HG02943 (cell line): Measurements from ENCODE around the gene SLIT3.

Experiments used
- ATAC-seq: cut with Tn5 transposase; IDR thresholded peaks from one replicate; pipeline ENCODE4 v1.9.1; 2021; ENCODE audit warnings: mild to moderate bottlenecking, low read depth, moderate library complexity; ENCODE audit not compliant: unreplicated experiment

SLIT3 gene

DNA sequence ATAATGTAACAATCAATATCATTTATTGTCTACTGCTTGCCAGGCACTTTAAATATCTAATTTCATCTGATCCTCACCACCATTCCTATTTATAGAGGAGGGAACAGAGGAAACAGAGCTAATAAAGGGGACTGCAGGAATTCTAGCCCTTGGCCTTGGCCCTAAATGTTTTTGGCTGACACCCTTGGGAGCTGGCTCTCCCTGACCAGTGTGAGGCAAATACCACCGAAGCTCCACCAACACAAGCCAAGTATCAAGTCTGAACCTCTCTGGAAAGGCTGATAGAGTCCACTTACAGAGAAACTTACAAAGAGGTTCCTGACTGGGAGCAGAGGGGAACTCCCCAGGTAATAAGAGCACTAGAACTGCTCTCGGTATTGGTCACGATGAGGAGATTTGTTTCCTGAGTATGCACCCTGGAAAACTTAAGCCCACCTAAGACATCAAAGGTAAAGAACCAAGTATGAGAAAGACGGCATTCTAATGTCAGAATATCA is 478.6 kb downstream of the SLIT3 start:
- ATAC-seq, result no peak

DNA sequence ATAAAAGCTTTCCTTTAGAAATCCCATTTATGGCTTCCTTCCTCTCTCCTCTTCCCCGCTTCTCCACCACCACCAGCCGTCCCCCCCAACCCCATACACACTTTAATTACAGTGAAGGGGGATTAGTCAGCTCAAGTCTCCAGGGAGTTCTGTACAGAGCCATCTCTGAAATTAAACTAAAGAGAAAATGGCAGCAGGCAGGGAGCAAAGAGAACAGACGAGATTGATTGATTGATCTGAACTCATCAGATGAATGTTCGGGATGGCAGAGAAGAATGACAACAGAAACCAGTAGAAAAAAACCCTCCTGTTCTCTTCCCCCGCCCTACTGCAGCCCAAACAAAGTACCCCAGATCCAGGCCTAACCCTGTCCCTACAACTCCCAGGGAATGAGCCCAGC is 480.1 kb downstream of the SLIT3 start:
- ATAC-seq, result no peak

DNA sequence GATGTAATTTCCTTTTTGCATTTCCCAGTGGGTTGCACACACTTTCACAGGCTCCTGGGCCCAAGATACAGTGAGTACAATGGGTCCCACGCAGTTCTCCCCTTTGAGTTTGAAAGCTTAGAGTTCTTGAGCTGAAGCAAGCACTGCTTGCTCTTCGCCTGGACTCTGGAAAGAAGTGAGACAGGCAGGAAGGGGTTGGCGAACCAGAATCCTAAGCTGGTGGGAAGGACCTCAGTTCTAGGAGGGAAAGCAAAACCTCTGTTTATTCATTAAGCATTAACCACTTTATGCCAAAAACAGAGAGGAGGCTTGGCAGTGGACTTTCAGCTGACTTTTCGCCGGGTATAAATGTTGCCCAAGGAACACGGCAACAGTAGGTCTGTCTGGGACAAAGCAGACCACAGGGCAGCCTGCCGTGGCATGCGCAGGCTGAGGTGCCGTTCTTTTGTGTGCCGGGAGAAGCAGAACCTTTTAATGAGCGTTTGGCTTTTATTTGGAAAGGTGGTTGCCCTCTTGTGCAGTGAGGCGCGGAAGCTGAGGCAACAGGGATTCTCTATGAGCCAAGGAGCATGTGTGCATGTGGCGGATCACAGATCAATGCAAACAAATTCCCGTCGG is 481.8 kb downstream of the SLIT3 start:
- no peak for ATAC-seq

DNA sequence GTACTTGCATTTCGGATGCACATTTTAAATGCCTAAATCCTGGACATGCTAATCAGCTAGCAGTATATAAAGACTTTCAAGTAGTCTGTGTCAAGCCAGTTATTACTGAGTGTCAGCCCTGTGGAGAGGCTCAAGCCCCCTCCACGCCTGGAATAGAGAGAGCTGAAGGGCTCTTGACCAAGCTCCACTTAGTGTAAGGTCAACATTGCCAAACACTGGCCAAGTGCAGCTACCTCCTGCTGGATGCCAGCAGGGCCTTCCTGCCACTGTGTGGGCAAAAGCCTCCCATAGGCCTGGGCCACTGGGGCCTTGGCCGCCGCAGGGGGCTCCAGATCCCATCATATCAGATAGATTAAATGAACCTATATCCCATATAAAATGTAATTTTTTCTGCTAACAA is 482.4 kb downstream of the SLIT3 start:
- ATAC-seq, result no peak

DNA sequence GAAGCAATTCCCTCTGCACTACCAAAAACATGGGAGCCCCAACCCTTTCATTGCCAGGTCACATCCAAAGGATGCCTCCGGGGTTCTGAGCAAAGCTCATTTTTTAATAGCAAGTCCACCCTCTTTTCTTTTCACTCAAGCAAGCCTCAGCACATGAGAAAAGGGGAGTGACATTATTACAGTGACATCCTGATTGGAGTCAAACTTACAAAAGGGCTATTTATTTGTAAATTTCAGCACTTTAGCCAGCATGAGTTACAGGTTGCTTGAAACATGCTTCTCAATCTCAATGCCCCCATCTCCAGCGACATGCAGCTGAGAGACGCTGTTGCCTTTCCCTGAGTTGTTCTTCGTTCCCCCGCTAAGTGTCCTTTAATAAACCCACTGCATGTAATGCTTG is 483.3 kb downstream of the SLIT3 start:
- ATAC-seq, result no peak

DNA sequence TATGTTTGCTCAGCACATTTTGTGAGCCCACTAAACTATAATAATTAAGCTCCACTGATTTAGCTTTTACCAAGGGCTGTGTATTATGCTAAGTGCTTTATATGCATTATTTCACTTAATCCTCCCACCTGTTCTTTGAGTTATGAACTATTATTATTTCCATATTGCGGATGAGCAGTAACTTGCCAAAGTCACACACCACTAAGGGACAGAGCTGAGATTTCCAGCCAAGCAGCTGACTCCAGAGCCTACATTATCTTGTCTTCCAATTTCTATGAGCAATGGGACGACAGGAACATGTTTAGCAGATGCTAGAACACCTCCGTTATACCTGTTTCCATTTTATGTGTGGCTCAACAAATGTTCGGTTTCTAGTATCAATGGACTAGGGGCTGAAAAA is 484.3 kb downstream of the SLIT3 start:
- no peak for ATAC-seq

DNA sequence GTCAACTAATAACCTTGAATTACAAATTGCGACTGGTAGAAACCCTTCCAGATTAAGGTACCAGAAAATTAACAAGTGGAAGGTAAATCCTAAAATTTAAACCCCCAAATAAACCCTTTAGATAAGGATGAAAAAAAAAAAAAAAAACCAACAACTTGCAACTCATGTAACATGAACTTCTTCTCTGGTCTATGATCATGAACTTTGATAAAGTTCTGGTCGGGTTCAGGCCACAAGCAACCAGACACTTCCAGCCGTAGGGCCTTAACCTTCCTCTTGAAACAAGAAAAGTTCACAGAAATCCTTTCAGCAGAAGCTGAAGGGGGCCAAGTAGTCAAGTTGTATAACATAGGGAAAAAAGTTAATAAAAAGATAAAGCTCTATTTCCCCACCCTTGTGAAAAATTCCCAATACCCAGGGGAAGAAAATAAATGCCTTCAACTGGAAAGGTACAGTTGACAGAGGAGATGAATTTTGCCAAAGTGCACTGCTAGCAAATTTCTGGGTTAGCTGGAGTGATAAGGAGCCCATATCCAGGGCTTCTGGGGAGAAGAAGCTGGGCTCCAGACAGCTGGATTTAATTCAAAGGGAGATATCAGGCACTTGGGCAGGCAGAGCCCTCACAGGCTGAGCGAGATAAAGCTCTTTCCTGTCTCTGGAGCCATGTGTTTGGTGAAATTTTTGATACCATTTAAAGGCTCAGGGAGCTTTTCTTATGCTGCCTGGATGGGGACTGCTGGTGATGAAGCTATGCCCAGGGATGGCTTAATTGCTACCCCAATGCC is 487.6 kb downstream of the SLIT3 start:
- ATAC-seq, result no peak

DNA sequence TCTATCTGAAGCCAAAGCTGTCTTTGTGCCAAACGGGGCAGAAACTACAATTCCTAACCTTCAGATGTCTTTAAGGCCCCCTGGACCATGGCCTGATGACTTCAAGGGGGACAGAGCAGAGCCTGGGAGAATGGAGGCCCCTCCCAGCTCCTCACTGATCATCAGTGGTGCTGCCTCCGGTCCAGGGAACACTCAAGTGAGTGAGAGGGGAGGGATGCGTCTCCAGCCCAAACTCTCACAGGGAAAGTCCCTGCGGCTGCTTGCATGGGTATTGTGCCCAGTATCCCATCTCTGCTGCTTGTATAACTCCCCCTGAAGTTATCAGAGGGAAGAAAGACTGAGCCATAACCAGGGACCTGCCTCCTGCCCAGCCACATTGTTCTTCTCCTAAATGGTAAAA is 490.3 kb downstream of the SLIT3 start:
- ATAC-seq, result no peak

DNA sequence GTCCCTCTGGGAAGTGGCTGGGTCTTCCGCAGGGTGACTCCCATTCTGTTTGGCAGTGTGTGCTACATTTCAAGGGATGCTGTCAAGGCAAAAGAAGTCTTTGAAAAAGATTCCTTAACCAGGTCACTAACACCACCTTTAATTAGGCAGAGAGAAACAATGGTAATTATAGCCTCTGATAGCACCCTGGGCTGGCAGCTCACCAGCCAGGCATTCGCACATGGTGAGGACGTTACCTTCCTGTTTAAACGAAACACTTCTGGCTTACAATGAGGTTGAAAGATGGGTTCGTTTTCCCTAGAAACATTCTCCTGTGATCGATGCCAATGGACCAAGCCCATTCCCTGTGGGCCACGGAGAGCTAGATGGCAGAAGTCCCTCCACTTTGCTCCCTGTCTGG is 491.7 kb downstream of the SLIT3 start:
- ATAC-seq, result no peak

DNA sequence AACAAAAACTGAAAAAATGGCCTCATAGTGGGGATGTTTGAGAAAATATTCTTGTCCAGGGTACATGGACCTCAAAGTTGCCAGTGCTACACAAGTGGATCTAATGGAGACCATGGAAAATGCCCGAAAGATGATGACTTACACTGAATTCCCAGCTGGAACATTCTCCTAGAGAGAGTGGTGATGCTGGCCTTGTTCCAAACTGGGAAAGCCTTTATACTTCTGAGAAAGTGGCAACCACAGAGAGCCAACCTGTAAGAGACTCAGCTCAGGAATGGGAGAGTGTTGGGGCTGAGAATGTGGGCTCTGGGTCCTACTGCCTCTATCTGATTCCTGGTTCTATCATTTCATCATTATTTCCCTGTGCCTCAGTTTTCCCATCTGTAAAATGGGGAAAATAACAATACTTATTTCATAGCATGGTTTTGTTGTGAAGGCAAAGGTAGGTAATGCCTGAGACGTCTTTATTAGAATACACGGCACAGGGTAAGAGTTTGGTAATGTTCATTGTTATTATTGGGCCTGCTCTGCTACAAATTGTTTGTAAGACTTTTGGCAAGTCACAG is 492.8 kb downstream of the SLIT3 start:
- no peak for ATAC-seq

DNA sequence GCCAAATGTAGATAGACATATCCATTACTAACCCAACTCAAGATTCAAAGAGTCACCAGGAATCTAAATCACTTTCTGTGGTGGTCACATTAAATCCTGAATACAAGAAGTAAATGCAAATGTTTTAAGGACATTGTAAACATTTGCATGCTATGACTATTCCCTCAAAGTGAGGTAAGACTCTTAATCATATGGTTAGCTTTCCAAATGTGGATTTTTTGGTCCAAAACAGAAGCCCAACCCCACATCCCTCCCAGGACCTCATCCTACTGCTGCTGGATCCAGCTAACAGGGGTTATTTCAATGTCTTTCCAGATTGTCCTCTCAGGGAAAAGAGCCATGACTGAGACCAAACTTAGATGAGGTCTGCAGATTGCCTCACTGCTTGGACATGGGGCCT is 493.7 kb downstream of the SLIT3 start:
- no peak for ATAC-seq

DNA sequence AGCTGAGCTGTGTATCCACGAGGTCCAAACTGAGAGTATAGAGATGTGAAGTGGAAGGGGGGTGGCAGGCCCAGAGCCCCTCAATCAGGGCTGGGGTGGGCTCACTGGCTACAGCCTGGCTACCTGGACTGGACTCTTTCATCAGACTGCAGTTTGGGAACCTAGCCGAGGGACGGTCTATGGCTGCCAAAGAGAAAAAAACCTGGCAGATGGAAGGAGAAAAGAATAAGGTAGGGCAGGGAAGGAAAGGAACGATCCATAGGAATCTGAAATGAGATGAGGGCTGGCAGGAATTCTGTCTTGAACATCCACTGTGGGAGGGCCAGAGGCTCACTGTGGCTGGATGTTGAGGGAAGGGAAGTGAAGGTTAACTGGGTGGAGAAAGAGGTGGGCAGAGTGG is 497.4 kb downstream of the SLIT3 start:
- ATAC-seq, result no peak

DNA sequence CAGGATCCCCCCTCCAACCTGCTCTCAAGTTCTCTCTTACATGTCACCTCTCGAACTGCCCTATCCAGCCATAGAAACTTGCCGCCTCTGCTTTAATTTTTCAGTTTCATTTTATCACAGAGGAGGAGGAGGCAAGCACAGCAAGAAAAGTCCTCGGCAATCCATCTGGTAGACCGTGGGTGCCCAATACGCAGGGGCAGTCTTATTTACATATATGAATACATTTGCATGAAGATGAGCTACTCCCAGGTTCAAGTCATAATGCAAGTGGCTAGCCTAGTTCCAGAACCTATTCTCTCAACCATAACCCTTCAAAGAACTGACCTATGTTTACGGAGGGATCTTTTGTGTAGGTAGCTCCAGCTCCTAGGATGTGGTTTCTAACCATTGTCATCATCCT is 498.6 kb downstream of the SLIT3 start:
- ATAC-seq, result no peak

DNA sequence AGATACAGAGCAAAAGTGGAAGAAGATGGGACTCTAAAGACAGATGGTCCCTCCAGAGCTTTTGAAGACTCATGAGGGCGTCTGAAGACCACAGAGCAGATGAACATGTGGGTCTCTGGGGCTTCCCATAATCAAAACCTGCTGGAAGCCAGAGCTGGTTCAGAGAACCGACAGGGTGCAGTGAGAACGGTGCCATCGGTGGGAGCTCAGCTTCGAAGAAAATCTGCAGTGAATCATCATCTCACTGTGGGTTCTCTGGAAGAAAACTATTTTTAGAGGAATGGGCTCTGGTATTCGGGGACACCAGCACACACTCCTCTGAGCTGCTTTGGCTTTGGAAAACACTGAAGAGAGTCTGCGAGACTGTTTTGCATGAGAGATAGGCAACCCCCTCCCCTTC is 499.4 kb downstream of the SLIT3 start:
- ATAC-seq, result no peak

DNA sequence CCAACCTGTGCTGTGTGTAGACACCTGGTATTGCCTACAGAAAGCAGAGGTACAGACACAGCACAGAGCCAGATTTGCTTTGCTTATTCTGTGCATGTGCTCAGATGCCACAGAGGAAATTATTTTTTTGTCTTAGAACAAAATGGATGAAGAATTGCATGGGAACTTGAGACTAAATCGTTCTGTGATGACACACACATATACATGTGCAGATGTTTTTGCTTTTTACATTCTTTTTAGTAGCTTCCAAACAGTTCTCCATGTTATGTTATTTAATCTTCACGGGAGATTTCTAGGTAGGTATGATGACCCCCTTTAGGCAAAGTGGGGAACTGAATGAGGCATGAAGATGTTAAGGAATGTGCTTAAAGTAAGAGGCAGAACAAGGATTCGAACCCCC is 500.2 kb downstream of the SLIT3 start:
- ATAC-seq, result no peak

DNA sequence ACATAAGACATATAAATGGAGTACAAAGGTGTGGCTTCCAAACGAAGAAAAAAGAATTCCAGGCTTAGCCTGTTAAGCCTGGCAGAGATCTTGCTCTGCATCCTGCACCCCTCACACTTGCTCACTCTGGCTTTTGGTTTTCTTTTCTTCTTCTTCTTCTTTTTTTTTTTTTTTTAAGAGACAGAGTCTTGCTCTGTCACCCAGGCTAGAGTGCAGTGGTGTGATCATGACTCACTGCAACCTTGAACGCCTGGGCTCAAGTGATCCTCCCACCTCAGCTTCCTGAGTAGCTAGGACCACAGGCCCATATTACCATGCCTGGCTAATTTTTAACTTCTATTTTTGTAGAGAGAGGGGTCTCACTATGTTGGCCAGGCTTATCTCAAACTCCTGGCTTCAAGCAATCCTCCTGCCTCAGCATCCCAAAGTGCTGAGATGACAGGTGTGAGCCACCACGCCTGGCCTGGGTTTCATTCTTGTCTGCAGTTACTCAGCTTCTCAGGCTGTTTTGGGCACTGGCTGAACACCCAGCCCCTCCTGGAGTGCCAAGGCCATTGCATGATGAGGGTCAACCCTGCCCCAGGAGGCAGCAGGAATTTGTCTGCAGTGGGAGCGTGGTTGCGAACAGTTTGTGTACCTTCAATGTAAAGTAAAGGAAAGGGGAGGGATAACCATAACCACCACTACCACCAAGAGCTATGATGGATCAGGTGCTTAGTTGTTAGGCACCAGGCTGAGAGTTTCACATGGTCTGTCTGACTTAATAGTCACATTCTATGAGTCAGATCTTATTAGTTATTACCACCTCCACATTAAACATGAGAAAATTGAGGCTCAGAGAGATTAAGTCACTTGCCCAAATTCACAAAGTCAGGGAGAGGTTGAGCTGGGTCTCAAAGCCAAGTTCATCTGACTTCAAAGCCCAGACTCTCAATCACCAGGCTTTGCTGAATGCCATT is 502.6 kb downstream of the SLIT3 start:
- no peak for ATAC-seq

DNA sequence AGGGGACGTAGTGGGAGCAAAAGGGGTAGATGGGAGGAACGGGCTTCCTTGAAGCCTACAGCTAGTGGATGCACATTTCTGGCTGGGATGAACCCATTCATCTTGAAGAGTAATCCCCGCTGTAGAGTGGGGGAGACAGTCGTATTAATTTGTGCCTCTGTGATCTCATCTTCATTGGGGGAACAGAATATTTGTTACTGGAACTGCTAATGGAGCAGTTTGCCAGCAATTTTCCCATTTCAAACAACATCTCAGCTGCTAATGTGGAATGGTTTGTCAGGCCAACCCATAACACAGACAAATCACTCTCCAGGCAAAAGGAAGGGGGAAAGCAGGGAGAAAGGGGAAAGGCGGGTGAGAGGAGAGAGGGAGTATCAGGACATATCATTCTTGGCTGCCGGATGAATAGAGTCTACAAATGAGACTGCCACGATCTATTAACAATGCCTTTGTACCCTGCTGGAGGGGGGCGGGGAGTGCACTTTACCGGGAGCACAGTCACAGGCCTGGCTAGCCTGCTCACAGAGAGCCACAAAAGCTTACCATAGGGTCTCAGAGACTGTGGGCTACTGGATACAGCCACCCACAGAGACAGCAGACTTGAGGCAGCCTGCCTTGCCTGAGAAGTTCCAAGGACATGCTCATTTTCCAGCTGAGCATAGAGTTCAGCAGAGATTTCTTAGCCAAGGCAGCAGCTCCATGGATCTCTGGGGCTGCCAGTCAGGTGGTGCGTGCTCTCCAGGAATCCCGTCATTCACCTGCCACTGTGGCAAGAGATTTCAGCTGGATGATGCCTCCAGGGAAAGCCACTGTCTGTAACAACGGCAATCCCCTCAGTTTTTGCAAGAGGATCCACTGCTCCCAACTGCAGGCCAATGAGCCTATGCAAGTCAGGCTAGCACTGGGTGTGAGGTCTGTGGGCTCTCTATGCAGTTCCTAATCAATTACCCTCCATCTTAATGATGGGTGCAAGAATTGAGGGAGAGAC is 504.1 kb downstream of the SLIT3 start:
- no peak for ATAC-seq

DNA sequence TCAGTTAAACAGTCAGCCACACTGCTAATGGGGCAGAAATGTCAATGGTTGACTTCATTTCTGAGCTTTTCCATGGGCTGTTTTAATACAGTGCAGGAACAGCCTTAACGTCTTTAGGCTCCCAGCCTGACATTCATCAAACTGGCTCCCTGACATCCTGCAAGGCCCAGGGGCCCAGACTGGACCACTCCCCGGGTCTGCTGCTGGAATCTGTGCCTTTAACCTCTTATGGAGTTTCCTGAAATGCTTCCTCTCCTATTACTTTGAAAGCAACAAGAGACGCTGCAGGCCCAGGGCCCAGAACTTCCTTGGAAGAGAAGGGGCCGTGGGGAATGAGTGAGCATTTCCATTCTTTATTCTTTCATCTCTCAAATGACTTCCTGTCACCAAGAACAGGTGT is 504.9 kb downstream of the SLIT3 start:
- ATAC-seq, result no peak
